Mesangial cell (primary cell): ENCODE data around the gene SLC2A3. TPM values are rescaled to one million over a fixed set of nuclear protein-coding genes. Genes with fewer than 3 reads are reported as not detected.

Source experiments
- total RNA-seq: library from RNA; depleted of rRNA; stranded (reverse); fragments of >200 nt; gene quantifications from 2 replicates; pipeline ENCODE4 v1.2.3, GENCODE V29; 2015

Gene SLC2A3
- total RNA-seq = 10.4 and 16.6 TPM in 2 replicates

DNA sequence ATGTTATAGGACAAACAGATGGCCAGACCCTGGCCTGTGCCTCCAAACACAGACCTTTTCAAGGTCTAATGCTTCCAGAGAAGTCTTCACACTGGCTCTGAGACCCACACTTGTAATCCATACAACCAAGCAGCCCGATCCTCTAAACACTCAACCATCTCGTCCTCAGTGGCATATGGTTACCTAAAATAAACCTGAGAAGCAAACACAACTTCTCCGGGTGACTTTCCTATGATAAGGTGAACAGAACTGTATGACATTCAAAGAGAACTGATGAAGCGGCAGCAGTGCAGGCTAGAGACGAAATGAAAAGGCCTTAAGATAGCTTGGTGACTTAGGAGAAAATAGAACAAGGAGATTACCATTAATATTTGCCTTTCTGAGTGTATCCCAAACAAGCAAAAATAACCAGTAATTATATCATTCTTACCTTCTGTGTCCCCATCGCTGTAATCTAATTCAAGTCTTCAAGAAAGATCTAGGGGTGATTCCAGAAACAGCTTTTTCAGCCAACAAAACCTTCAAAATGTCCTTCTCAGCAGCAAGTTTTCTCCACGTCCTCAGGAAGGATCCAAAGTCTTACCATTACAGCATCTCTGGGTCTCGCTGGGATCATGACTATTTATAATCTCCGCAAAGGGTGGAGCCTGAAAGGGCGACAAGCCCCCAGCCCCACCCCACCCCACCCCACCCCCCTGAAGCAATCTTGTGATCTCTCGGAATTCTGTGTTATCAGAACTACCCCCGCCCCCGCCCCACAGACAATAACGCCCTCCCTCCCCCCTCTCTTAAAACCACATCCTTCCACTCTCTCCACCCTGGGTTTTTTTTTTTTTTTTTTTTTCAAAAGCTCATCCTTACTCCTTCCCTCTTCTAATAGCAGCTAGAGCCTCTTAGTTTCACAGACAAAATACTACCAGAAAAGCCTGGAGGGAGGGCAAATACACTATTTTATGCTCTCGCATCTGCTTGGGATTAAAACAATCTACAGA, at the start of gene SLC2A3:
TSS of gene SLC2A3 (minus strand) at position 598 of the 992 bp plus-strand sequence. CDS start at position 445, 153 bp downstream.

DNA sequence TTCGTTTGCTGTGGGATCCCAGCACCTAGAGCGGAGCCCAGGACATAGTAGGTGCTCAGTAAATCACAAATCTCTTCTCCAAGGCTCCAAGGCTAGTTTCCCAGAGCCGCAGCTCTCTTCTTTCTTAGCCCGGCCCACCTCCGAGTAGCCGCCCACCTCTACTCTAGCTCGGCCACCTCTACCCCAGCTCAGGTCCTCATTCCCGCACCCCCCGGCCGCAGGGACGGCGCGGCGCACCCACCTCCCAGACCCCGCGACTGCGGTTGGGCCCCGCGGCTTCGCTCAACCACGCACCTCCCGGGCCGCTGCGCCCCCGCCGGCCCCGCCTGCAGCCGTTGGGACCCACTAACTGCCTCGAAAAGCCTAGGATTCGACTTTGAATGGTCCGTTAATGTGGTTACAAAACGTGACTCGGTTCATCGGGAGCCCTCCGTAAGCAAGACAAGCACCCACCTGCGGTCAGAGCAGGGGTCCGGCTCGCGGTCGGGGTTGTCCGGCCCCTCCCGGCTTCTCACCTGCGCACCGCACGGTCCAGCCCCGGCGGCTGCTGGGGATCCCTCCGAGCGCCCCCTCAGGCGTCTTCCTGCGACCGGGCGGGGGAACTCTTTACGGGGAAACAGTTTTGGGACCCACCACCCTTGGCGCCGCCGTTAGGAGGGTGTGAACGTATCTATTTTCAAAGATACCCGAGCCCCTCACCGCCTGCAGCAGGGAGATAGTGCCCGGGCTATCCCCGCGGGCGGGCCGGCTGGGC, 63.2 kb downstream of the SLC2A3 start, which contains the start of gene SLC2A14:
TSS of gene SLC2A14 (minus strand) at position 350 of the 754 bp plus-strand sequence. CDS start 3,035 bp downstream, outside the sequence.

Other genes with a start within 250 kb of the SLC2A3 start
- not detected in 2 replicates for gene GDF3, start 240.4 kb downstream of the SLC2A3 start, total RNA-seq
- gene DPPA3, start 224.8 kb downstream of the SLC2A3 start, total RNA-seq = not detected in 2 replicates
- not detected in 2 replicates for gene CLEC4C, start 188.8 kb downstream of the SLC2A3 start, total RNA-seq
- gene NANOGNB, start 171.0 kb downstream of the SLC2A3 start, total RNA-seq = not detected in 2 replicates
- gene NANOG, start 146.8 kb downstream of the SLC2A3 start, total RNA-seq = not detected in 2 replicates
- not detected in 2 replicates for gene SLC2A14, start 63.3 kb downstream of the SLC2A3 start, total RNA-seq
- gene FOXJ2, start 96.5 kb upstream of the SLC2A3 start, total RNA-seq = 10.4 and 12.2 TPM in 2 replicates
- gene C3AR1, start 130.2 kb upstream of the SLC2A3 start, total RNA-seq = 0.13 and 0.16 TPM in 2 replicates
- 25.5 and 26.9 TPM in 2 replicates for gene NECAP1, start 146.1 kb upstream of the SLC2A3 start, total RNA-seq
- gene CLEC4A, start 187.4 kb upstream of the SLC2A3 start, total RNA-seq = not detected in 2 replicates
- not detected in 2 replicates for gene ZNF705A, start 220.8 kb upstream of the SLC2A3 start, total RNA-seq